Measurements from ENCODE around the gene TSPAN7.

DNA sequence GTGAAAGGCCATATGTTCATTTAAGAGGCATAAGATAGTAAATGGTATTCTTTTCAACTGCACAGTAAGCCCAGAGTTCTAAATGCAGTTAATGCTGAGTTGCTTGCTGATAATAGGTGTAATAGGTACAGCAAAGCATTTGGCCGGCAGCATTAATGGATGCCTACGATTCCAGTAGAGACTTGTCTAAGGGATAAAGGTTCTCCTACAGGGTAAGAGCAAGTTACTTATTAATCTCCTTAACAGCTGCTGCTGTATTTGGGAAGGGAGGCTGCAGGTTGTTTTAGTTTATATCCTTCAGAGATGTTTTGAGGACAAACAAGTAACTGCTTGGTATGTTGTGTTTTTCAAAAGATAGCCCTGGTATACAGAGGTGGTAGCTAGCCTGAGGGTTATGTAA is 16.8 kb downstream of the TSPAN7 start:
- TF ChIP-seq, protein P1, sequence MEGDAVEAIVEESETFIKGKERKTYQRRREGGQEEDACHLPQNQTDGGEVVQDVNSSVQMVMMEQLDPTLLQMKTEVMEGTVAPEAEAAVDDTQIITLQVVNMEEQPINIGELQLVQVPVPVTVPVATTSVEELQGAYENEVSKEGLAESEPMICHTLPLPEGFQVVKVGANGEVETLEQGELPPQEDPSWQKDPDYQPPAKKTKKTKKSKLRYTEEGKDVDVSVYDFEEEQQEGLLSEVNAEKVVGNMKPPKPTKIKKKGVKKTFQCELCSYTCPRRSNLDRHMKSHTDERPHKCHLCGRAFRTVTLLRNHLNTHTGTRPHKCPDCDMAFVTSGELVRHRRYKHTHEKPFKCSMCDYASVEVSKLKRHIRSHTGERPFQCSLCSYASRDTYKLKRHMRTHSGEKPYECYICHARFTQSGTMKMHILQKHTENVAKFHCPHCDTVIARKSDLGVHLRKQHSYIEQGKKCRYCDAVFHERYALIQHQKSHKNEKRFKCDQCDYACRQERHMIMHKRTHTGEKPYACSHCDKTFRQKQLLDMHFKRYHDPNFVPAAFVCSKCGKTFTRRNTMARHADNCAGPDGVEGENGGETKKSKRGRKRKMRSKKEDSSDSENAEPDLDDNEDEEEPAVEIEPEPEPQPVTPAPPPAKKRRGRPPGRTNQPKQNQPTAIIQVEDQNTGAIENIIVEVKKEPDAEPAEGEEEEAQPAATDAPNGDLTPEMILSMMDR (IDR thresholded peaks at IDR 0.05; ENCODE audit: insufficient read depth, low read length, poor library complexity, severe bottlenecking), result no peak
- no peak for TF ChIP-seq EZH2phosphoT487 (conservative IDR thresholded peaks at IDR 0.05; ENCODE audit: low read length)
